HEK293 (cell line): ENCODE data around the gene TNFSF13.

Experiments used
- ZBTB1 ChIP-seq: fragments of 450-650 bp; formaldehyde crosslinking; IDR thresholded peaks from 2 replicates; pipeline ENCODE4 v1.5.1; 2016; ENCODE audit warnings: missing biosample characterization, missing genetic modification characterization
- ZBTB7A ChIP-seq: fragments of 450-650 bp; formaldehyde crosslinking; IDR thresholded peaks from 2 replicates; pipeline ENCODE4 v1.5.1; 2016; ENCODE audit warnings: low read depth, missing biosample characterization, missing genetic modification characterization
- ZNF138 ChIP-seq: fragments of 450-650 bp; formaldehyde crosslinking; IDR thresholded peaks from 2 replicates; pipeline ENCODE4 v1.5.1; 2016; ENCODE audit warnings: missing biosample characterization, missing genetic modification characterization, borderline replicate concordance
- ZNF211 ChIP-seq: fragments of 450-650 bp; formaldehyde crosslinking; IDR thresholded peaks from 2 replicates; pipeline ENCODE4 v1.5.1; 2016; ENCODE audit warnings: low read depth, missing biosample characterization, missing genetic modification characterization
- ZNF248 ChIP-seq: fragments of 450-650 bp; formaldehyde crosslinking; IDR thresholded peaks from 2 replicates; pipeline ENCODE4 v1.5.1; 2017; ENCODE audit warnings: missing biosample characterization, missing genetic modification characterization
- ZNF571 ChIP-seq: fragments of 450-650 bp; formaldehyde crosslinking; IDR thresholded peaks from 2 replicates; pipeline ENCODE4 v1.5.0; 2017; ENCODE audit warnings: missing biosample characterization, missing genetic modification characterization
- ZNF626 ChIP-seq: fragments of 450-650 bp; sonication (Bioruptor Pico); formaldehyde crosslinking; IDR thresholded peaks from 2 replicates; pipeline ENCODE4 v1.5.1; 2018; ENCODE audit warnings: missing biosample characterization, missing genetic modification characterization, inconsistent platforms
- TF ChIP-seq, protein P1 (sequence below): fragments of 450-650 bp; formaldehyde crosslinking; IDR thresholded peaks from 2 replicates; pipeline ENCODE4 v1.5.1; 2016; ENCODE audit warnings: missing biosample characterization, missing genetic modification characterization
- TF ChIP-seq, protein P2 (sequence below): fragments of 450-650 bp; formaldehyde crosslinking; IDR thresholded peaks from 2 replicates; pipeline ENCODE4 v1.5.1; 2017; ENCODE audit warnings: missing biosample characterization, missing genetic modification characterization

DNA sequence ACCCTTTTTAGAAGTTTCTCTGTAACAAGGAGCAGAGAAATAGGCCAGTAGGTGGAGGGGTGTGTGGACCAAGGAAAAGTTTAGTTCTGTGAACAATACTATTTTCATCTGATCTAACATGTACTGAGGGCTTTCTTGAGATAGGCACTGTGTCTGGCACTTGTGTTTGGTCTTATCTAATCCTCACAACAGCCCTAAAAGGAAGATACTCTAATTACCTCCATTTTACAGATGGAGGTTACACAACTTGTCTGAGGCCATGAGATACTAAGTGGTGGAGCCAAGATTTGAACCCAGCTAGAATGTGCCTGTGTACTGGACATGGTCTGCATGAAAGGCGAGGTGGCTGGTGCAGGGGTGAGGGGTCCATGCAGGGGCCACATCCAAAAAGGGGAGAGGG is 5.2 kb upstream of the TNFSF13 start:
- TF ChIP-seq ZNF571 = no peak
- TF ChIP-seq, protein P1, sequence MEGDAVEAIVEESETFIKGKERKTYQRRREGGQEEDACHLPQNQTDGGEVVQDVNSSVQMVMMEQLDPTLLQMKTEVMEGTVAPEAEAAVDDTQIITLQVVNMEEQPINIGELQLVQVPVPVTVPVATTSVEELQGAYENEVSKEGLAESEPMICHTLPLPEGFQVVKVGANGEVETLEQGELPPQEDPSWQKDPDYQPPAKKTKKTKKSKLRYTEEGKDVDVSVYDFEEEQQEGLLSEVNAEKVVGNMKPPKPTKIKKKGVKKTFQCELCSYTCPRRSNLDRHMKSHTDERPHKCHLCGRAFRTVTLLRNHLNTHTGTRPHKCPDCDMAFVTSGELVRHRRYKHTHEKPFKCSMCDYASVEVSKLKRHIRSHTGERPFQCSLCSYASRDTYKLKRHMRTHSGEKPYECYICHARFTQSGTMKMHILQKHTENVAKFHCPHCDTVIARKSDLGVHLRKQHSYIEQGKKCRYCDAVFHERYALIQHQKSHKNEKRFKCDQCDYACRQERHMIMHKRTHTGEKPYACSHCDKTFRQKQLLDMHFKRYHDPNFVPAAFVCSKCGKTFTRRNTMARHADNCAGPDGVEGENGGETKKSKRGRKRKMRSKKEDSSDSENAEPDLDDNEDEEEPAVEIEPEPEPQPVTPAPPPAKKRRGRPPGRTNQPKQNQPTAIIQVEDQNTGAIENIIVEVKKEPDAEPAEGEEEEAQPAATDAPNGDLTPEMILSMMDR (tag by site-specific recombination) = no peak
- no peak for TF ChIP-seq ZBTB7A (tag by site-specific recombination)
- no peak for TF ChIP-seq ZNF626 (tag by site-specific recombination)
- no peak for TF ChIP-seq ZBTB1 (tag by site-specific recombination)
- no peak for TF ChIP-seq ZNF248 (tag by site-specific recombination)
- no peak for TF ChIP-seq ZNF211 (tag by site-specific recombination)
- TF ChIP-seq, protein P2, sequence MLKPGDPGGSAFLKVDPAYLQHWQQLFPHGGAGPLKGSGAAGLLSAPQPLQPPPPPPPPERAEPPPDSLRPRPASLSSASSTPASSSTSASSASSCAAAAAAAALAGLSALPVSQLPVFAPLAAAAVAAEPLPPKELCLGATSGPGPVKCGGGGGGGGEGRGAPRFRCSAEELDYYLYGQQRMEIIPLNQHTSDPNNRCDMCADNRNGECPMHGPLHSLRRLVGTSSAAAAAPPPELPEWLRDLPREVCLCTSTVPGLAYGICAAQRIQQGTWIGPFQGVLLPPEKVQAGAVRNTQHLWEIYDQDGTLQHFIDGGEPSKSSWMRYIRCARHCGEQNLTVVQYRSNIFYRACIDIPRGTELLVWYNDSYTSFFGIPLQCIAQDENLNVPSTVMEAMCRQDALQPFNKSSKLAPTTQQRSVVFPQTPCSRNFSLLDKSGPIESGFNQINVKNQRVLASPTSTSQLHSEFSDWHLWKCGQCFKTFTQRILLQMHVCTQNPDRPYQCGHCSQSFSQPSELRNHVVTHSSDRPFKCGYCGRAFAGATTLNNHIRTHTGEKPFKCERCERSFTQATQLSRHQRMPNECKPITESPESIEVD (tag by site-specific recombination) = no peak
- TF ChIP-seq ZNF138 (tag by site-specific recombination) = no peak
